Ascending aorta (tissue), 2 donors: ENCODE data around the gene KLHL6. TPM values are rescaled to one million over a fixed set of nuclear protein-coding genes. Genes with fewer than 3 reads are reported as not detected.

Experiments used
- DNase-seq, 2 donors: peaks; one replicate each; pipeline ENCODE4 v3.0.0-alpha.2; 2019; ENCODE audit warnings: low spot score in 2 of 2
- H3K27ac ChIP-seq, 2 donors: fragments of 200-600 bp; sonication (generic); one replicate each; pipeline ENCODE4 v1.5.1; 2016 to 2017; ENCODE audit warnings: mild to moderate bottlenecking in 1 of 2
- H3K27me3 ChIP-seq: fragments of 200-600 bp; sonication (generic); one replicate; pipeline ENCODE4 v1.5.1; 2017
- H3K36me3 ChIP-seq, 2 donors: fragments of 200-600 bp; sonication (generic); one replicate each; pipeline ENCODE4 v1.5.1; 2016
- H3K4me1 ChIP-seq, 2 donors: fragments of 200-600 bp; sonication (generic); one replicate each; pipeline ENCODE4 v1.5.1; 2016 to 2017; ENCODE audit warnings: mild to moderate bottlenecking in 1 of 2
- H3K4me3 ChIP-seq, 2 donors: fragments of 200-600 bp; sonication (generic); one replicate each; pipeline ENCODE4 v1.5.1; 2016 to 2017; ENCODE audit warnings: mild to moderate bottlenecking in 1 of 2
- H3K9me3 ChIP-seq, 2 donors: fragments of 200-600 bp; sonication (generic); one replicate each; pipeline ENCODE4 v1.5.1; 2016
- intact Hi-C: fragments of 100-400 bp; cut with DNase I; formaldehyde crosslinking; loops from one replicate; pipeline ENCODE4 v1.15.1; 2023
- total RNA-seq: library from RNA; depleted of rRNA; stranded (reverse); fragments of >200 nt; gene quantifications from one replicate; pipeline ENCODE4 v1.1.0, GENCODE V29; 2016
- TF ChIP-seq, protein P1 (sequence below), 3 experiments: fragments of 200-600 bp in 2 of 3; fragments of 450-650 bp in 1 of 3; sonication (generic) in 2 of 3; IDR thresholded peaks; one replicate each; pipeline ENCODE4 v1.5.1; 2016 to 2019; ENCODE audit warnings: antibody characterized with exemption in 3 of 3, mild to moderate bottlenecking in 1 of 3, moderate library complexity in 1 of 3

KLHL6 gene
- total RNA-seq, 1 donor from 2014 or later, result 1.5 TPM

DNA sequence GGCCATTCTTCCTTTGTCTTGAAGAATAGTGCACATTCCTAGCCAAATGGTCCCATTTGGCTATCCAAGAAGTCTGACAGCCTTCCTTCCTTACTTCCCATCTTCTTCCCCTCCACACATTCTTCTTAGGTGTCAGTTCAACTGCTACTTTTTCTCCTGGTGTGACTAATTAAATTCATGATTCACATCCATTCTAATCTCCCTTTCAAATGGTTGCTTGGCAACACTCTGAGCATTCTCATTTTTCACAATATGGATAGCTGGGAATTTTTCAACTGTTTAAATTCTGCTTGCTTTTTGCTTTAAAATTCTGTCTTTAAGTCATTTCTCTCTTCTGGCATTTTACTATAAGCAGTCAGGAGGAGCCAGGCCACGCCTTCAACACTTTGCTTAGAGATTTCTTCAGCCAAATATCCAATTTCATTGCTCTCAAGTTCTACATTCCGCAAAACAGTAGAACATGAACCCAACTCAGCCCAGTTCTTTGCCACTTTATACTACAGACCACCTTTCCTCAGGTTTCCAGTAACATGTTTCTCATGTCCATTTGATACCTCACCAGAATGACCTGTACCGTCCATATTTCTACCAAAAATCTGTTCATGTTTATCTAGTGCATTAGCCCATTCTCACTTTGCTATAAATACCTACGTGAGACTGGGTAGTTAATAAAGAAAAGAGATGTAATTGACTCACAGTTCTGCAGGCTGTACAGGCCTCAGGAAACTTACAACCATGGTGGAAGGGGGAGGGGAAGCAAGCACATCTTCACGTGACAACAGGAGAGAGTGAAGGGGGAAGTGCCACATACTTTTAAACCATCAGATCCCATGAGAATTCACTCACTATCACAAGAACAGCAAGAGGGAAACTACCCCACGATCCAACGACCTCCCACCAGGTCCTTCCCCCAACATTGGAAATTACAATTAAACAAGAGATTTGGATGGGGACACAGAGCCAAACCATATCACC, 95.1 kb downstream of the KLHL6 start:
- no peak for DNase-seq
- Histone ChIP-seq H3K9me3 (no peaks in the 10 kb centered on the region), H3K27ac (no peak overlapping the region), H3K4me3 (no peak overlapping the region), H3K27me3 (no peaks in the 10 kb centered on the region), H3K36me3 (no peaks in the 10 kb centered on the region), H3K4me1 (no peaks in the 10 kb centered on the region)
- TF ChIP-seq, protein P1, sequence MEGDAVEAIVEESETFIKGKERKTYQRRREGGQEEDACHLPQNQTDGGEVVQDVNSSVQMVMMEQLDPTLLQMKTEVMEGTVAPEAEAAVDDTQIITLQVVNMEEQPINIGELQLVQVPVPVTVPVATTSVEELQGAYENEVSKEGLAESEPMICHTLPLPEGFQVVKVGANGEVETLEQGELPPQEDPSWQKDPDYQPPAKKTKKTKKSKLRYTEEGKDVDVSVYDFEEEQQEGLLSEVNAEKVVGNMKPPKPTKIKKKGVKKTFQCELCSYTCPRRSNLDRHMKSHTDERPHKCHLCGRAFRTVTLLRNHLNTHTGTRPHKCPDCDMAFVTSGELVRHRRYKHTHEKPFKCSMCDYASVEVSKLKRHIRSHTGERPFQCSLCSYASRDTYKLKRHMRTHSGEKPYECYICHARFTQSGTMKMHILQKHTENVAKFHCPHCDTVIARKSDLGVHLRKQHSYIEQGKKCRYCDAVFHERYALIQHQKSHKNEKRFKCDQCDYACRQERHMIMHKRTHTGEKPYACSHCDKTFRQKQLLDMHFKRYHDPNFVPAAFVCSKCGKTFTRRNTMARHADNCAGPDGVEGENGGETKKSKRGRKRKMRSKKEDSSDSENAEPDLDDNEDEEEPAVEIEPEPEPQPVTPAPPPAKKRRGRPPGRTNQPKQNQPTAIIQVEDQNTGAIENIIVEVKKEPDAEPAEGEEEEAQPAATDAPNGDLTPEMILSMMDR (IDR thresholded peaks at IDR 0.05), result no peak
- intact Hi-C loops, result no loop called here

DNA sequence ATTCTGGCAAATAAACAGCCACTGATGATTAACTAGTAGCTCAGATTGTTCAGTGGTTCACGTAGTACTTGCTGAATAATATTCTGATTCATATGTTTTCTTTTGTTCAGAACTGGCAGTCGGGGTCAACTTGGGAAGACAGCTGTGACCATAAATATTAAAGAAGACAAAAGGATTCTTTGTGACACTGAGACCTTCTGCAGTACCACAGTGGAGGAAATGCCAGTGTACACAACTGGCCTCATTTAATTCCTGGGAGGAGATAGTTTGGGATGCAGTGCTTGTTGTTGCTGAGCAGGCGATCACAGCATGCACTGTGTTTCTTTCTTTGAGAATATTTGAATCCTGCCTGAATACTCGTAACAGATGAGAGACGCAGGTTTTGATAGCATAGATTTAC, 100.4 kb downstream of the KLHL6 start:
- DNase-seq, result no peak
- no peaks in the 10 kb centered on the region for H3K9me3 ChIP-seq
- no peaks in the 10 kb centered on the region for H3K4me1 ChIP-seq
- H3K27ac ChIP-seq, result no peak overlapping the region
- intact Hi-C loops, result no loop called here
- no peaks in the 10 kb centered on the region for H3K36me3 ChIP-seq
- no peak overlapping the region for H3K4me3 ChIP-seq
- H3K27me3 ChIP-seq, result no peaks in the 10 kb centered on the region
- TF ChIP-seq, protein P1 (IDR thresholded peaks at IDR 0.05), result no peak

DNA sequence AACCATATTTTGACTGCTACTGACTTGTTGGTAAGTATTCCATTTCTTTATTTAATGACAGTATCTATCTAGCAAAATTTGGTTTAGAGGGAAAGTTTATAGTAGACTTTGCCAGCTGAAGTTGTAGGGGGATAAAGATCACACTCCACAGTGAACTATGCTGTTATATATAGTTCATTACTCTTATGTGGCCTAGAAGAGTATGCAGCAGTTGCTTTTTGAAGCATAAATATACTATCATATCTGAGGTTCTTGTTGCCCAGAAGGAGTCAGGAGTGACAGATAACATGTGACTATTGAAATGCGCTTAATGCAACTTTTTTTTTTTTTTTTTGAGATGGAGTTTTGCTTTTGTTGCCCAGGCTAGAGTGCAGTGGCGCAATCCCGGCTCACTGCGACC, 101.4 kb downstream of the KLHL6 start:
- no peak overlapping the region for H3K4me3 ChIP-seq
- H3K9me3 ChIP-seq, result no peaks in the 10 kb centered on the region
- H3K36me3 ChIP-seq, result no peaks in the 10 kb centered on the region
- no peak for DNase-seq
- intact Hi-C loops, result no loop called here
- H3K27ac ChIP-seq, result no peak overlapping the region
- peaks cover 0 to 3% of the 10 kb centered on the region in 2 donors for H3K4me1 ChIP-seq
- TF ChIP-seq, protein P1 (IDR thresholded peaks at IDR 0.05), result no peak
- no peaks in the 10 kb centered on the region for H3K27me3 ChIP-seq

DNA sequence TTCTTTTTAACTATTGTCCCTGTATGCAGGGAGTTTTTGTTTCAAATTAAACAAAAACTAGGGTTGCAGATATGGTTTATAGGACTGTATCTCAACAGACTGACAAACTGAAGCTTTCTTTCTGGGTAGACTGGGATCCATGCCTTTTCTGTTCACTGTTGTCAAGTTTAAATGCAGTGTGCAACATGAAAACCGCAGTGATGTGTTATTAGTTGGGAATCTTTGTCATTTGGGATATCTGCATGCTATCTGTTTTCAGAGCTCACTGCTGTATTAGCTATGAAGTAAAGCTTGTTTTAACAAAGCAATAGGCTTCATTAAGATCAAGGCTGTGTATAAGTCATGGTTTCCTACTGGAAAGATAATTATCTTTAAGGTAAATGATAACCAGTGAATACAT, 105.7 kb downstream of the KLHL6 start:
- intact Hi-C loops, result loop anchor here (2.0 to 10.0 kb wide), 2 partner anchors 185 to 353 kb away; partner anchors contain the start of gene KLHL24
- Histone ChIP-seq H3K27me3 (no peaks in the 10 kb centered on the region), H3K4me1 (peaks cover 3 to 4% of the 10 kb centered on the region in 2 donors), H3K4me3 (peak overlapping the region in 1 of 2 donors; percentile 27), H3K27ac (no peak overlapping the region), H3K9me3 (no peaks in the 10 kb centered on the region), H3K36me3 (no peaks in the 10 kb centered on the region)
- TF ChIP-seq, protein P1 (IDR thresholded peaks at IDR 0.05), result no peak
- DNase-seq, result no peak

DNA sequence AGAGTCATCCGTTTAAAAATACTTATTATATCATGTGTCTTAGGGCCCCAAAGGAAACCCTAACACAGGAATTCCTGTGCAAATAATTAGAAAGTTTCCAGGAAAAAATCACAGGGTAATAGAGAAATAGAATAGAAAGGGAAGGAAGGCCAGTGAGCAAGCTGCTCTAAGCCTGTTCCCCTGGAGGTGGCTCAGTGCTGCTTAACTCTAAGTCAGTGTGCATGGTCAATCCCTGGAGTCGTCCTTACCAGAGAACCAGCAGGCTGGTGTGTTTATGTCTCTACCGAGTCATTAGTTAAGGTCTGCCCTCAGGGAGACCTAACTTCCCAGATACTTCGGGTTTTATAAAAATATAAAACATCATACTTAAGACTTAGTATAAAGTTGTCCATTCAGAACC, 106.1 kb downstream of the KLHL6 start:
- Histone ChIP-seq H3K27ac (no peak overlapping the region), H3K4me3 (peak overlapping the region in 1 of 2 donors; percentile 27), H3K9me3 (no peaks in the 10 kb centered on the region)

More for the DNA sequence above, 106.1 kb downstream of the KLHL6 start:
- intact Hi-C loops, result loop anchor here (2.0 to 10.0 kb wide), 2 partner anchors 185 to 353 kb away; partner anchors contain the start of gene KLHL24
- H3K4me1 ChIP-seq, result peaks cover 3 to 4% of the 10 kb centered on the region in 2 donors
- no peaks in the 10 kb centered on the region for H3K27me3 ChIP-seq
- TF ChIP-seq, protein P1 (IDR thresholded peaks at IDR 0.05), result no peak
- DNase-seq, result no peak
- no peaks in the 10 kb centered on the region for H3K36me3 ChIP-seq
